SK-N-SH (cell line): ENCODE data around the gene CDH23. TPM values are rescaled to one million over a fixed set of nuclear protein-coding genes. Genes with fewer than 3 reads are reported as not detected.

ENCODE experiments used
- CTCF ChIA-PET: fragments of 300-600, 350-600 bp; formaldehyde crosslinking; extraction: SDS; loops from one replicate; lab custom pipeline; 2021; lab: Yijun Ruan, JAX
- POLR2A ChIA-PET: fragments of 350-600 bp; sonication (Branson Sonifier 250); formaldehyde crosslinking; extraction: SDS; loops from one replicate; lab custom pipeline; 2020; ENCODE audit warnings: antibody characterized with exemption, inconsistent platforms; lab: Yijun Ruan, JAX
- DNase-seq: peaks from one replicate; pipeline ENCODE4 v3.0.0; 2012
- H2AFZ ChIP-seq: fragments of 200-600 bp; sonication (generic); 2 replicates; pipeline ENCODE4 v1.8.1; 2016; ENCODE audit warnings: antibody characterized with exemption, mild to moderate bottlenecking, low read depth
- H3F3A ChIP-seq: fragments of 200-600 bp; sonication (generic); replicated peaks from 2 replicates; pipeline ENCODE3; 2016; ENCODE audit warnings: antibody characterized with exemption, mild to moderate bottlenecking; ENCODE audit not compliant: insufficient read depth
- H3K27ac ChIP-seq, 2 experiments: fragments of 200-500 bp in 1 of 2; fragments of 200-600 bp in 1 of 2; sonication (Bioruptor generic) in 1 of 2; sonication (generic), shearing (Covaris generic) in 1 of 2; 2 replicates each; pipeline versions ENCODE4 v1.5.1 to v1.6.1; 2014 to 2016; ENCODE audit warnings: low read depth in 2 of 2, inconsistent platforms in 1 of 2, low read length in 1 of 2, mild to moderate bottlenecking in 1 of 2, mixed read lengths in 1 of 2
- H3K27me3 ChIP-seq: fragments of 200-600 bp; sonication (generic), shearing (Covaris generic); 2 replicates; pipeline ENCODE4 v1.6.1; 2016; ENCODE audit warnings: mixed run types; ENCODE audit not compliant: insufficient read depth
- H3K36me3 ChIP-seq, 2 experiments: fragments of 200-500 bp in 1 of 2; fragments of 200-600 bp in 1 of 2; sonication (Bioruptor generic) in 1 of 2; sonication (generic) in 1 of 2; replicated peaks in 1 of 2; 2 replicates each; pipeline versions ENCODE3 to v1.5.1; 2014 to 2016; ENCODE audit warnings: low read length in 1 of 2, mild to moderate bottlenecking in 1 of 2; ENCODE audit not compliant: insufficient read depth in 2 of 2, control insufficient read depth in 1 of 2
- H3K4me1 ChIP-seq, 2 experiments: fragments of 200-500 bp in 1 of 2; fragments of 200-600 bp in 1 of 2; sonication (Bioruptor generic) in 1 of 2; sonication (generic), shearing (Covaris generic) in 1 of 2; 2 replicates each; pipeline versions ENCODE4 v1.5.1 to v1.6.1; 2014 to 2016; ENCODE audit warnings: low read depth in 1 of 2, low read length in 1 of 2, mixed run types in 1 of 2; ENCODE audit not compliant: insufficient read depth in 2 of 2, control insufficient read depth in 1 of 2
- H3K4me2 ChIP-seq: fragments of 200-600 bp; sonication (generic), shearing (Covaris generic); 2 replicates; pipeline ENCODE4 v1.6.1; 2017; ENCODE audit warnings: mixed run types
- H3K4me3 ChIP-seq, 2 experiments: fragments of 200-500 bp in 1 of 2; fragments of 200-600 bp in 1 of 2; sonication (Bioruptor generic) in 1 of 2; sonication (generic), shearing (Covaris generic) in 1 of 2; 2 replicates each; pipeline versions ENCODE4 v1.5.1 to v1.8.1; 2014 to 2016; ENCODE audit warnings: low read depth in 2 of 2, inconsistent platforms in 1 of 2, low read length in 1 of 2, mild to moderate bottlenecking in 1 of 2, mixed read lengths in 1 of 2, moderate library complexity in 1 of 2
- H3K79me2 ChIP-seq: fragments of 200-600 bp; sonication (generic); 2 replicates; pipeline ENCODE4 v1.8.1; 2017; ENCODE audit warnings: mild to moderate bottlenecking; ENCODE audit not compliant: insufficient read depth
- H3K9ac ChIP-seq: fragments of 200-600 bp; sonication (generic); 2 replicates; pipeline ENCODE4 v1.6.1; 2017; ENCODE audit warnings: mixed run types
- H3K9me2 ChIP-seq: fragments of 200-600 bp; sonication (generic); 2 replicates; pipeline ENCODE4 v1.6.1; 2017; ENCODE audit warnings: mixed run types
- H3K9me3 ChIP-seq: fragments of 200-600 bp; sonication (generic); 2 replicates; pipeline ENCODE4 v1.6.1; 2017; ENCODE audit warnings: mixed run types, mild to moderate bottlenecking, moderate library complexity
- H4K20me1 ChIP-seq: fragments of 200-600 bp; sonication (generic); 2 replicates; pipeline ENCODE4 v1.6.1; 2017; ENCODE audit warnings: mild to moderate bottlenecking, mixed run types; ENCODE audit not compliant: insufficient read depth
- CHD2 ChIP-seq: fragments of 150-350 bp; IDR thresholded peaks from 2 replicates; pipeline ENCODE4 v1.6.1; 2018; ENCODE audit warnings: low read length; ENCODE audit not compliant: partially characterized antibody
- CTCF ChIP-seq: fragments of 200-600 bp; sonication (generic); IDR thresholded peaks from 2 replicates; pipeline ENCODE4 v1.6.1; 2017; ENCODE audit warnings: antibody characterized with exemption, mild to moderate bottlenecking, moderate library complexity
- ELF1 ChIP-seq: IDR thresholded peaks from 2 replicates; pipeline ENCODE4 v1.4.0; 2012
- EP300 ChIP-seq, 2 experiments: IDR thresholded peaks; 2 replicates each; pipeline versions ENCODE4 v1.4.0 to v1.6.1; 2012; ENCODE audit warnings: borderline replicate concordance in 1 of 2, low read depth in 1 of 2, low read length in 1 of 2
- FOSL2 ChIP-seq: IDR thresholded peaks from 2 replicates; pipeline ENCODE4 v1.4.0; 2012; ENCODE audit warnings: low read depth, mild to moderate bottlenecking, moderate library complexity, borderline replicate concordance
- FOXM1 ChIP-seq: IDR thresholded peaks from 2 replicates; pipeline ENCODE4 v1.4.0; 2012; ENCODE audit warnings: low read depth, mild to moderate bottlenecking
- GATA2 ChIP-seq: sonication (generic); formaldehyde crosslinking; IDR thresholded peaks from 2 replicates; pipeline ENCODE4 v1.5.0; 2020; ENCODE audit warnings: mild to moderate bottlenecking, missing genetic modification reagents
- IRF3 ChIP-seq: fragments of 150-350 bp; IDR thresholded peaks from 2 replicates; pipeline ENCODE4 v1.6.1; 2016; ENCODE audit warnings: mild to moderate bottlenecking, low read depth, low read length
- JUND ChIP-seq: IDR thresholded peaks from 2 replicates; pipeline ENCODE4 v1.4.0; 2012
- MAX ChIP-seq: IDR thresholded peaks from 2 replicates; pipeline ENCODE4 v1.4.0; 2012; ENCODE audit warnings: low read depth
- MEF2A ChIP-seq: IDR thresholded peaks from 2 replicates; pipeline ENCODE4 v1.4.0; 2012; ENCODE audit warnings: low read depth, borderline replicate concordance
- MXI1 ChIP-seq: IDR thresholded peaks from 2 replicates; pipeline ENCODE4 v1.6.1; 2012; ENCODE audit warnings: mild to moderate bottlenecking, low read depth, low read length, improper control_type of control experiment
- NRF1 ChIP-seq: IDR thresholded peaks from 2 replicates; pipeline ENCODE4 v1.6.1; 2012; ENCODE audit warnings: low read depth, mild to moderate bottlenecking, low read length
- PBX3 ChIP-seq: IDR thresholded peaks from 2 replicates; pipeline ENCODE4; 2012
- RCOR1 ChIP-seq: fragments of 150-350 bp; IDR thresholded peaks from 2 replicates; pipeline ENCODE4 v1.6.1; 2017; ENCODE audit warnings: antibody characterized with exemption, low read length
- RFX5 ChIP-seq: IDR thresholded peaks from 2 replicates; pipeline ENCODE4 v1.6.1; 2012; ENCODE audit warnings: mild to moderate bottlenecking, improper control_type of control experiment, low read length
- SIN3A ChIP-seq: IDR thresholded peaks from 2 replicates; pipeline ENCODE4 v1.6.1; 2012; ENCODE audit warnings: low read depth, mild to moderate bottlenecking, low read length, moderate library complexity, borderline replicate concordance
- TEAD4 ChIP-seq: IDR thresholded peaks from 2 replicates; pipeline ENCODE4 v1.4.0; 2012; ENCODE audit warnings: mild to moderate bottlenecking, borderline replicate concordance; ENCODE audit not compliant: insufficient read depth
- YY1 ChIP-seq: IDR thresholded peaks from 2 replicates; pipeline ENCODE4 v1.4.0; 2012; ENCODE audit warnings: low read depth, mild to moderate bottlenecking
- ZBTB33 ChIP-seq: IDR thresholded peaks from 2 replicates; pipeline ENCODE4 v1.4.0; 2012; ENCODE audit warnings: low read depth, borderline replicate concordance
- WGBS: methylation state at CpG from one replicate; pipeline ENCODE4 v1.1.6; 2017; ENCODE audit warnings: low lambda C conversion rate; 5-methylcytosine and 5-hydroxymethylcytosine counted together
- polyA plus RNA-seq, 3 experiments: library from polyadenylated mRNA; depleted of rRNA; stranded (reverse); fragments of >200 nt; gene quantifications; 2 replicates each; pipeline ENCODE4 v1.2.3, GENCODE V29; 2012

The CDH23 gene
- polyA plus RNA-seq, 1 of the 3 experiments (the other 2 are of a cell fraction) = 0.03 TPM

GRCh38 chr10:71587941-71588573 is 191.3 kb downstream of the CDH23 start:
- Histone ChIP-seq H3K4me3 (no peak overlapping the region), H3K9me3 (no peaks in the 10 kb centered on the region), H3K27ac (no peak overlapping the region), H3K4me2 (no peak overlapping the region), H3K36me3 (no peaks in the 10 kb centered on the region), H2AFZ (no peak overlapping the region), H3K79me2 (no peaks in the 10 kb centered on the region), H3K27me3 (peaks cover 13% of the 10 kb centered on the region; the same call in 1 of the 2 replicates), H3K9ac (no peak overlapping the region), H3F3A (no peaks in the 10 kb centered on the region), H3K9me2 (no peaks in the 10 kb centered on the region), H3K4me1 (no peaks in the 10 kb centered on the region), H4K20me1 (no peaks in the 10 kb centered on the region)
- 67% methylated on average over 6 of the region's 8 CpGs for WGBS
- ChIA-PET CTCF (interaction anchor here (1.1 to 6.9 kb wide), 2 partner anchors 22 to 192 kb away, joined by 3 to 44 read pairs; no protein-coding TSS in a partner anchor), POLR2A (no interaction called here)
- no peak for DNase-seq
- TF ChIP-seq RFX5 = no peak
- no peak for TF ChIP-seq TEAD4
- no peak for TF ChIP-seq EP300 (IDR thresholded peaks at IDR 0.05; ENCODE audit: borderline replicate concordance in 1 of 2, low read depth in 1 of 2, low read length in 1 of 2)
- no peak for TF ChIP-seq MEF2A
- TF ChIP-seq YY1 = no peak
- no peak for TF ChIP-seq CTCF
- TF ChIP-seq CHD2 = no peak
- TF ChIP-seq SIN3A = no peak
- no peak for TF ChIP-seq ELF1
- no peak for TF ChIP-seq PBX3
- no peak for TF ChIP-seq RCOR1
- no peak for TF ChIP-seq IRF3
- no peak for TF ChIP-seq FOSL2
- no peak for TF ChIP-seq GATA2 (CRISPR knock-in tag)
- TF ChIP-seq ZBTB33 = no peak
- TF ChIP-seq FOXM1 = no peak
- no peak for TF ChIP-seq JUND
- TF ChIP-seq MAX = no peak
- TF ChIP-seq NRF1 = no peak
- TF ChIP-seq MXI1 = no peak
